Neutrophil (primary cell): ENCODE data around the gene LRRK1.

Experiments
- H3K27ac ChIP-seq: fragments of 200-600 bp; sonication (generic); 2 replicates; pipeline ENCODE4 v1.5.1; 2016; ENCODE audit warnings: mild to moderate bottlenecking, moderate library complexity
- H3K27me3 ChIP-seq: fragments of 200-600 bp; sonication (generic); 2 replicates; pipeline ENCODE4 v1.6.0; 2016; ENCODE audit warnings: mild to moderate bottlenecking
- H3K36me3 ChIP-seq: fragments of 200-600 bp; sonication (generic); 2 replicates; pipeline ENCODE4 v1.5.1; 2017
- H3K4me1 ChIP-seq, 2 experiments: fragments of 200-600 bp in 1 of 2; sonication (generic) in 1 of 2; 1 replicate in 1 of 2; 2 replicates in 1 of 2; pipeline versions ENCODE4 v1.5.1 to v1.6.1; 2013 to 2016; ENCODE audit warnings: low read depth in 1 of 2, low read length in 1 of 2, mild to moderate bottlenecking in 1 of 2, moderate library complexity in 1 of 2; ENCODE audit not compliant: control insufficient read depth in 1 of 2, insufficient read depth in 1 of 2
- H3K4me3 ChIP-seq, 2 experiments: fragments of 200-600 bp in 1 of 2; sonication (generic) in 1 of 2; 1 replicate in 1 of 2; 2 replicates in 1 of 2; pipeline ENCODE4 v1.5.1; 2013 to 2016; ENCODE audit warnings: low read depth in 1 of 2, low read length in 1 of 2, mild to moderate bottlenecking in 1 of 2, moderate library complexity in 1 of 2
- H3K9me3 ChIP-seq: fragments of 200-600 bp; sonication (generic); 2 replicates; pipeline ENCODE4 v1.5.1; 2016
- CTCF ChIP-seq: fragments of 200-600 bp; sonication (generic); IDR thresholded peaks from 2 replicates; pipeline ENCODE4 v1.5.1; 2016; ENCODE audit warnings: antibody characterized with exemption

LRRK1 gene

GRCh38 chr15:101039461-101039860, 120.3 kb downstream of the LRRK1 start:
- H3K36me3 ChIP-seq = peaks cover 52% of the 10 kb centered on the region
- H3K4me3 ChIP-seq = no peak overlapping the region
- no peaks in the 10 kb centered on the region for H3K27me3 ChIP-seq
- H3K4me1 ChIP-seq = peaks cover 0 to 5% of the 10 kb centered on the region in 2 experiments
- H3K27ac ChIP-seq = no peak overlapping the region
- H3K9me3 ChIP-seq = no peaks in the 10 kb centered on the region
- TF ChIP-seq CTCF = no peak

GRCh38 chr15:101042320-101042719, 123.2 kb downstream of the LRRK1 start:
- Histone ChIP-seq H3K27ac (no peak overlapping the region), H3K4me1 (no peaks in the 10 kb centered on the region), H3K9me3 (no peaks in the 10 kb centered on the region), H3K36me3 (peaks cover 72% of the 10 kb centered on the region), H3K27me3 (no peaks in the 10 kb centered on the region), H3K4me3 (no peak overlapping the region)
- TF ChIP-seq CTCF = no peak

- Histone ChIP-seq H3K9me3 (no peaks in the 10 kb centered on the region), H3K4me3 (no peak overlapping the region), H3K4me1 (no peaks in the 10 kb centered on the region), H3K36me3 (peaks cover 72% of the 10 kb centered on the region), H3K27ac (no peak overlapping the region), H3K27me3 (no peaks in the 10 kb centered on the region)
- TF ChIP-seq CTCF = no peak
Observed at GRCh38 chr15:101043011-101043410, 123.9 kb downstream of the LRRK1 start.

- no peak overlapping the region for H3K27ac ChIP-seq
- peaks cover 73% of the 10 kb centered on the region for H3K36me3 ChIP-seq
- no peaks in the 10 kb centered on the region for H3K9me3 ChIP-seq
- H3K27me3 ChIP-seq = no peaks in the 10 kb centered on the region
- no peak for TF ChIP-seq CTCF
- no peak overlapping the region for H3K4me3 ChIP-seq
- H3K4me1 ChIP-seq = no peaks in the 10 kb centered on the region
Observed at GRCh38 chr15:101043911-101044624, 124.9 kb downstream of the LRRK1 start.

- no peak for TF ChIP-seq CTCF
- H3K4me3 ChIP-seq = no peak overlapping the region
- H3K27me3 ChIP-seq = no peaks in the 10 kb centered on the region
- no peaks in the 10 kb centered on the region for H3K4me1 ChIP-seq
- no peaks in the 10 kb centered on the region for H3K9me3 ChIP-seq
- H3K36me3 ChIP-seq = peaks cover 80% of the 10 kb centered on the region
- H3K27ac ChIP-seq = no peak overlapping the region
Observed at GRCh38 chr15:101044625-101045235, 125.6 kb downstream of the LRRK1 start.
